Ascending aorta (tissue), 2 donors: ENCODE measurements around the gene CCDC106. TPM values are rescaled to one million over a fixed set of nuclear protein-coding genes. Genes with fewer than 3 reads are reported as not detected.

ENCODE experiments used
- DNase-seq, 2 donors: peaks; one replicate each; pipeline ENCODE4 v3.0.0-alpha.2; 2019; ENCODE audit warnings: low spot score in 2 of 2
- H3K27ac ChIP-seq, 2 donors: fragments of 200-600 bp; sonication (generic); one replicate each; pipeline ENCODE4 v1.5.1; 2016 to 2017; ENCODE audit warnings: mild to moderate bottlenecking in 1 of 2
- H3K27me3 ChIP-seq: fragments of 200-600 bp; sonication (generic); one replicate; pipeline ENCODE4 v1.5.1; 2017
- H3K36me3 ChIP-seq, 2 donors: fragments of 200-600 bp; sonication (generic); one replicate each; pipeline ENCODE4 v1.5.1; 2016
- H3K4me1 ChIP-seq, 2 donors: fragments of 200-600 bp; sonication (generic); one replicate each; pipeline ENCODE4 v1.5.1; 2016 to 2017; ENCODE audit warnings: mild to moderate bottlenecking in 1 of 2
- H3K4me3 ChIP-seq, 2 donors: fragments of 200-600 bp; sonication (generic); one replicate each; pipeline ENCODE4 v1.5.1; 2016 to 2017; ENCODE audit warnings: mild to moderate bottlenecking in 1 of 2
- H3K9me3 ChIP-seq, 2 donors: fragments of 200-600 bp; sonication (generic); one replicate each; pipeline ENCODE4 v1.5.1; 2016
- CTCF ChIP-seq, 3 experiments: fragments of 200-600 bp in 2 of 3; fragments of 450-650 bp in 1 of 3; sonication (generic) in 2 of 3; IDR thresholded peaks; one replicate each; pipeline ENCODE4 v1.5.1; 2016 to 2019; ENCODE audit warnings: antibody characterized with exemption in 3 of 3, mild to moderate bottlenecking in 1 of 3, moderate library complexity in 1 of 3
- intact Hi-C: fragments of 100-400 bp; cut with DNase I; formaldehyde crosslinking; loops from one replicate; pipeline ENCODE4 v1.15.1; 2023
- total RNA-seq: library from RNA; depleted of rRNA; stranded (reverse); fragments of >200 nt; gene quantifications from one replicate; pipeline ENCODE4 v1.1.0, GENCODE V29; 2016

Gene CCDC106
- total RNA-seq, 1 donor from 2014 or later = 27.6 TPM

- Histone ChIP-seq H3K4me3 (no peak overlapping the region), H3K27me3 (no peaks in the 10 kb centered on the region), H3K9me3 (no peaks in the 10 kb centered on the region), H3K36me3 (no peaks in the 10 kb centered on the region), H3K27ac (peak overlapping the region in 1 of 2 donors; percentile 98), H3K4me1 (peaks cover 28 to 39% of the 10 kb centered on the region in 2 donors)
- no peak for DNase-seq
- peak in 2 of 3 experiments; percentile 29 to 30 for TF ChIP-seq CTCF (IDR thresholded peaks at IDR 0.05)
- intact Hi-C loops = no loop called here
Observed at GRCh38 chr19:55638864-55639359, 9.1 kb upstream of the CCDC106 start.

GRCh38 chr19:55640043-55640576 is 7.9 kb upstream of the CCDC106 start:
- peak; percentile 41 to 59 (median 48) for TF ChIP-seq CTCF (IDR thresholded peaks at IDR 0.05)
- intact Hi-C loops = no loop called here
- peak overlapping the region; percentile 89 to 98 for H3K27ac ChIP-seq
- H3K9me3 ChIP-seq = no peaks in the 10 kb centered on the region
- H3K4me3 ChIP-seq = peak overlapping the region; percentile 66 to 82
- H3K36me3 ChIP-seq = peaks cover 0 to 6% of the 10 kb centered on the region in 2 donors
- no peaks in the 10 kb centered on the region for H3K27me3 ChIP-seq
- DNase-seq = peak in 1 of 2 donors; percentile 85
- H3K4me1 ChIP-seq = peaks cover 31 to 45% of the 10 kb centered on the region in 2 donors

- Histone ChIP-seq H3K4me1 (peaks cover 30 to 41% of the 10 kb centered on the region in 2 donors), H3K4me3 (peak within 1 kb of the TSS; percentile 66 to 82), H3K27me3 (no peaks in the 10 kb centered on the region), H3K36me3 (peaks cover 3 to 10% of the 10 kb centered on the region in 2 donors), H3K27ac (peak within 1 kb of the TSS; percentile 89 to 98), H3K9me3 (no peaks in the 10 kb centered on the region)
- intact Hi-C loops = no loop called here
- peak in 1 of 2 donors; percentile 78 for DNase-seq
- no peak for TF ChIP-seq CTCF (IDR thresholded peaks at IDR 0.05)
Observed at GRCh38 chr19:55640577-55641425, 7.2 kb upstream of the CCDC106 start, which contains the start of gene ZNF580. TSS of gene ZNF580 (plus strand) at chr19:55641002. CDS start at chr19:55642509, 1,507 bp downstream.

- peaks cover 3 to 10% of the 10 kb centered on the region in 2 donors for H3K36me3 ChIP-seq
- no peaks in the 10 kb centered on the region for H3K9me3 ChIP-seq
- H3K27me3 ChIP-seq = no peaks in the 10 kb centered on the region
- no peak for TF ChIP-seq CTCF (IDR thresholded peaks at IDR 0.05)
- H3K27ac ChIP-seq = peak overlapping the region; percentile 89 to 98
- intact Hi-C loops = no loop called here
- peak overlapping the region; percentile 66 to 82 for H3K4me3 ChIP-seq
- H3K4me1 ChIP-seq = peaks cover 22 to 34% of the 10 kb centered on the region in 2 donors
- no peak for DNase-seq
Observed at GRCh38 chr19:55641426-55642152, 6.4 kb upstream of the CCDC106 start.
